ENCODE measurements around the gene NR2F1-AS1. TPM values are rescaled to one million over a fixed set of nuclear protein-coding genes. Genes with fewer than 3 reads are reported as not detected.

NR2F1-AS1 gene
- polyA plus RNA-seq, 3 donors = not detected

- Histone ChIP-seq H3K9ac (ENCODE audit: insufficient read depth, low read length, poor library complexity, severe bottlenecking) (no peak overlapping the region), H4K20me1 (ENCODE audit: insufficient read depth, low read length) (no peaks in the 10 kb centered on the region), H3K79me2 (ENCODE audit: insufficient read depth, low read length) (no peaks in the 10 kb centered on the region), H3K36me3 (replicated peaks in 1 of 2; ENCODE audit: control insufficient read depth in 1 of 2, insufficient read depth in 2 of 2, low read length in 2 of 2) (no peaks in the 10 kb centered on the region), H3K4me1 (ENCODE audit: control insufficient read depth in 1 of 2, insufficient read depth in 2 of 2, low read length in 2 of 2) (peaks cover 28 to 42% of the 10 kb centered on the region in 2 donors), H3K9me3 (replicated peaks in 1 of 2; ENCODE audit: control insufficient read depth in 1 of 2, insufficient read depth in 1 of 2, low read length in 2 of 2) (peaks cover 0 to 54% of the 10 kb centered on the region in 2 donors), H2AFZ (ENCODE audit: insufficient read depth, low read depth, low read length, poor library complexity, severe bottlenecking) (no peak overlapping the region), H3K27me3 (ENCODE audit: control insufficient read depth in 2 of 2, insufficient read depth in 2 of 2, low read length in 2 of 2) (peaks cover 67 to 86% of the 10 kb centered on the region in 2 donors), H3K4me2 (replicated peaks; ENCODE audit: extremely low read depth, low read length, poor library complexity, severe bottlenecking) (peak overlapping the region; percentile 67), H3K27ac (ENCODE audit: low read depth in 1 of 2, low read length in 2 of 2) (no peak overlapping the region), H3K4me3 (replicated peaks in 1 of 3; ENCODE audit: low read depth in 2 of 3, low read length in 3 of 3) (peak overlapping the region in 1 of 3 experiments; percentile 7)
- H3K27ac Mint-ChIP-seq = no peak overlapping the region
- H3K36me3 Mint-ChIP-seq = peaks cover 2 to 10% of the 10 kb centered on the region in 2 donors
- no peak for DNase-seq
- under 1% methylated on average over 12 of the region's 48 CpGs for WGBS (ENCODE audit: insufficient coverage)
- no peak for TF ChIP-seq CTCF (IDR thresholded peaks at IDR 0.05)
- H3K4me1 Mint-ChIP-seq = peaks cover 38% of the 10 kb centered on the region
- peak overlapping the region; percentile 68 to 70 for H3K4me3 Mint-ChIP-seq
- peaks cover 2 to 34% (median 15%) of the 10 kb centered on the region in 7 donors for H3K9me3 Mint-ChIP-seq
- H3K27me3 Mint-ChIP-seq (ENCODE audit: low read depth in 3 of 3) = peaks cover 32 to 56% (median 46%) of the 10 kb centered on the region in 3 donors
- intact Hi-C loops (cut with micrococcal nuclease) = loop anchor here (5.0 to 10.0 kb wide), 3 partner anchors 213 to 330 kb away; no protein-coding TSS in a partner anchor
Observed at GRCh38 chr5:93584596-93585040, 3.6 kb upstream of the NR2F1-AS1 start.

DNA sequence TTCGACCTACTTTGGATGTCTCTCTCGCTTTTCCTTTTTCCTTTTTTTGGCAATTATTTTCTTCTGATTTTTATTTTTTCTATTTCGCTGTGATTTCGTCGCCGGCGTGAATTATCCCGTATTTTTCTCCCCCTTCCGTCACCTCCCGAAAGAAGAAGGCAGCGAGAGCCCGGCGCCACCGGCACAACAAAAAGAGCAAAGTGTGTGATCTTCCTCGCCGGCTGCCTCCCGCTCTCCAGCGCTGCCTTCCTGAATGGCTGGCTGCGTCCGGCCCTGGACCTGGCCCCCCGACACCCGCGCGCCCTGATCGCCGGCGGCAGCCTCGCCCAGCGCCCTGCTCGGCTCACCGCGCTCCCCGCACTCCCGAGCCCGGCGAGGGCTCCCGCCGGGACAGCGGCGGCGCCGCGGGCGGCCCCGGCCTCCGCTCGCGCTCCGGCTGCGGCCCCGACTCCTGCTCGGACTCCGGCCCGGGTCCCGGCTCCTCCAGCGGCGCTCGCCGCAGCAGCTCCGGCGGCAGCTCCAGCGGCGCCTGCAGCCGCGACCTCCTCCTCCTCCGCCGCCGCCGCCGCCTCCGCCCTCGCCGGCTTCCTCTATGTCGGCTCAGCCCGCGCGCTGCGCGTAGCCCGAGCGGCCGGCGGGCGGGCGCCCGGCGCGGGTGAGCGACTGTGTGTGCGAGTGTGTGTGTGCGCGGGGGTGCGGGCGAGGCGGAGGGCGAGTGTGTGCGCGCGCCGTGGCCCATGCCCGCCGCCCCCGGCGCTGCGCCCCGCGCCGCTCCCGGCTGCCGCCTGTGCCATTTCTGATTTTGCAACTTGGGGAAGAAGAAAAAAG, 3.0 kb upstream of the NR2F1-AS1 start:
- no peaks in the 10 kb centered on the region for H4K20me1 ChIP-seq (ENCODE audit: insufficient read depth, low read length)

More for the DNA sequence above, 3.0 kb upstream of the NR2F1-AS1 start:
- H3K4me3 ChIP-seq (replicated peaks in 1 of 3; ENCODE audit: low read depth in 2 of 3, low read length in 3 of 3) = peak overlapping the region in 2 of 3 experiments; percentile 7 to 53
- H2AFZ ChIP-seq (ENCODE audit: insufficient read depth, low read depth, low read length, poor library complexity, severe bottlenecking) = no peak overlapping the region
- under 1% methylated on average over 100 of the region's 110 CpGs for WGBS (ENCODE audit: insufficient coverage)
- H3K4me2 ChIP-seq (replicated peaks; ENCODE audit: extremely low read depth, low read length, poor library complexity, severe bottlenecking) = peak overlapping the region; percentile 67
- Mint-ChIP-seq H3K27me3 (ENCODE audit: low read depth in 3 of 3) (peaks cover 32 to 55% (median 39%) of the 10 kb centered on the region in 3 donors), H3K27ac (no peak overlapping the region), H3K9me3 (peaks cover 2 to 35% (median 15%) of the 10 kb centered on the region in 7 donors), H3K36me3 (peaks cover 2 to 10% of the 10 kb centered on the region in 2 donors), H3K4me1 (peaks cover 42% of the 10 kb centered on the region), H3K4me3 (peak overlapping the region; percentile 70 to 79)
- peaks cover 0 to 52% of the 10 kb centered on the region in 2 donors for H3K9me3 ChIP-seq (replicated peaks in 1 of 2; ENCODE audit: control insufficient read depth in 1 of 2, insufficient read depth in 1 of 2, low read length in 2 of 2)
- intact Hi-C loops (cut with micrococcal nuclease) = loop anchor here (5.0 to 10.0 kb wide), 2 partner anchors 213 to 331 kb away; no protein-coding TSS in a partner anchor
- no peaks in the 10 kb centered on the region for H3K79me2 ChIP-seq (ENCODE audit: insufficient read depth, low read length)
- peaks cover 34 to 48% of the 10 kb centered on the region in 2 donors for H3K4me1 ChIP-seq (ENCODE audit: control insufficient read depth in 1 of 2, insufficient read depth in 2 of 2, low read length in 2 of 2)
- H3K9ac ChIP-seq (ENCODE audit: insufficient read depth, low read length, poor library complexity, severe bottlenecking) = no peak overlapping the region
- peaks cover 64 to 86% of the 10 kb centered on the region in 2 donors for H3K27me3 ChIP-seq (ENCODE audit: control insufficient read depth in 2 of 2, insufficient read depth in 2 of 2, low read length in 2 of 2)
- TF ChIP-seq CTCF (IDR thresholded peaks at IDR 0.05) = no peak
- no peak overlapping the region for H3K27ac ChIP-seq (ENCODE audit: low read depth in 1 of 2, low read length in 2 of 2)
- H3K36me3 ChIP-seq (replicated peaks in 1 of 2; ENCODE audit: control insufficient read depth in 1 of 2, insufficient read depth in 2 of 2, low read length in 2 of 2) = no peaks in the 10 kb centered on the region
- peak in 2 of 3 donors; percentile 23 to 38 for DNase-seq
